22Rv1 (cell line): ENCODE results near the gene ZFP69B.

Experiments used
- ZFX ChIP-seq: fragments of 450-650 bp; IDR thresholded peaks from 2 replicates; pipeline ENCODE4 v1.6.1; 2017; ENCODE audit warnings: antibody characterized with exemption, borderline replicate concordance
- TF ChIP-seq, protein P1 (sequence below): fragments of 450-650 bp; IDR thresholded peaks from 2 replicates; pipeline ENCODE4 v1.5.1; 2017; ENCODE audit warnings: mild to moderate bottlenecking

DNA sequence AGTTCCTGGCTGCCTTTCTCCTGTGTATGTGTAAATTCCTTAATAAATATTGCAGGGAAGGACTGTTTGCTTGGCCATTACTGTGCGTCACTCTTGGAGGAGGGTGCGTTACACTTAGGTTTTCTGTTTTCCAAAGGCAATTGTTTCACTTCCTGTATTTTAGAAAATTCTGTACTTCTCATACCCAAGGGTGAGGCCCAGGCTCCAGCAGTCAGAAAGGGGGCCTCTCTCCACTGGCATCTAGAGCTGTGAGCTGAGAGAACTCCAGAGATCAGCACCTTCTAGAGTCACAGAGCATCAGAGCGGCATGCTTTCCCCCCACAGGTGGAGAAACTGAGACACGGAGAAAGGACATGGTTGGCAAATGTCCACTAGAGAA, 27.0 kb upstream of the ZFP69B start:
- TF ChIP-seq, protein P1, sequence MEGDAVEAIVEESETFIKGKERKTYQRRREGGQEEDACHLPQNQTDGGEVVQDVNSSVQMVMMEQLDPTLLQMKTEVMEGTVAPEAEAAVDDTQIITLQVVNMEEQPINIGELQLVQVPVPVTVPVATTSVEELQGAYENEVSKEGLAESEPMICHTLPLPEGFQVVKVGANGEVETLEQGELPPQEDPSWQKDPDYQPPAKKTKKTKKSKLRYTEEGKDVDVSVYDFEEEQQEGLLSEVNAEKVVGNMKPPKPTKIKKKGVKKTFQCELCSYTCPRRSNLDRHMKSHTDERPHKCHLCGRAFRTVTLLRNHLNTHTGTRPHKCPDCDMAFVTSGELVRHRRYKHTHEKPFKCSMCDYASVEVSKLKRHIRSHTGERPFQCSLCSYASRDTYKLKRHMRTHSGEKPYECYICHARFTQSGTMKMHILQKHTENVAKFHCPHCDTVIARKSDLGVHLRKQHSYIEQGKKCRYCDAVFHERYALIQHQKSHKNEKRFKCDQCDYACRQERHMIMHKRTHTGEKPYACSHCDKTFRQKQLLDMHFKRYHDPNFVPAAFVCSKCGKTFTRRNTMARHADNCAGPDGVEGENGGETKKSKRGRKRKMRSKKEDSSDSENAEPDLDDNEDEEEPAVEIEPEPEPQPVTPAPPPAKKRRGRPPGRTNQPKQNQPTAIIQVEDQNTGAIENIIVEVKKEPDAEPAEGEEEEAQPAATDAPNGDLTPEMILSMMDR: no peak
- TF ChIP-seq ZFX: no peak
